G401.6 (cell line): ENCODE data around the gene LSP1.

ENCODE experiments used
- FAIRE-seq: peaks from 2 replicates; lab custom pipeline; 2012; peaks lifted over from hg19 to GRCh38; lab: Jason Lieb, UNC

Gene LSP1

DNA sequence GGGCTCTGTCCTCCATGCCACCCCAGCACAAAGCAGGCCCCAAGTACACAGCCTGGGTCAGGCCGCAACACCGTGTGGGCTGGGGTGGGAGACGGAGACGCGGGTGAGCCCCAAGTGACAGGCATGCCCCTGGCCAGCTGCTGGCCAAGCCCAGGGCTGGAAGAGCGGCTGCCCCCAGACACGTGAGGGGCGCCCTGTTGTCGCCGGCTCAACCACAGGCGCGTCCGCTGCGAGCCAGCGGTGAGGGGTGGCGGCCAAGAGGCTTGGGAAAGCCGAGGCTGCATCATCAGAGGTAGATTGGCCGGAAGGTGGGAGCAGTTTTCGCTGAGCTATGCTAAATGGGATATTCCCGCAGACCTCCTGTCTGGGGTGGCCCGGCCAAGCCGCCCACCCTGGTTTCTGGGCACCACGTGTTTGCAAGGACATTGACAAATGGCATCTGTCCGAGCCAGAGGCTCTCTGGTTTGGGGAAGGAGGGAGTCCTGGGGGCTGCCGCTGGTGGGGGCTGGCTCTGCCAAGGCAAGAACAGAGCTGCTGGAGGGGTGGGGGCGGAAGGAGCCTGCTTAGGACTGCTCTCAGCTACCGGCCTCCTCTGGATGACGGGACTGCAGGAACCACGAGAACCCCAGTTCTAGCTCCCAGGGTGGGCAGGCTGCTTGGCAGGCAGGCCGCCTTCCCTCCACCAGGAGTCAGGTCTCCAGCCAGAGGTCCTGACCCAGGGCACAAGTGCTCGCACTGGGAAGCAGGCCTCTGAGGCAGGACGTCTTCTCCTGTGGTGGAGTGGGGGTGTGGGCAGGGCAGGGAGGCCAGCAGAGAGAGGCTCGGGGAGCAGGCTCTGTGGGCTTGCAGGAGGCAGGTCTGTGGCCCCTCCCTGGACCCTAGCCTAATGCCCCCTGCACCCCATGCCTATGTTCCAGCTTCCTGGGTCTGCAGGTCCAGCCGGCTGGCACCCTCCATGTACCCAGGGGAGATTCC lies 38.3 kb downstream of the LSP1 start:
- FAIRE-seq = no peak

DNA sequence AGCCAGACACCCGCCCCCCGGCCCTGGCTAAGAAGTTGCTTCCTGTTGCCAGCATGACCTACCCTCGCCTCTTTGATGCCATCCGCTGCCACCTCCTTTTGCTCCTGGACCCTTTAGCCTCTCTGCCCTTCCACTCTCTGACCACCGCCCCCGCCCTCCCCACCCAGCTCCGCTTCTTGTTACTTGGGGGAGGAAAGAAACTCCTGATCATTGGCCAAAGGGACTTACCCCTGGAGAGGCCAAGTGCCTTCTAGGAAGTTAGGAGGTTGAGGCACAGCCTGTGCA lies 38.9 kb downstream of the LSP1 start, which contains the start of gene PRR33:
PRR33 (minus strand) TSS at position 65 of the 285 bp plus-strand sequence. CDS start 1,311 bp downstream, outside the sequence.
- no peak for FAIRE-seq

DNA sequence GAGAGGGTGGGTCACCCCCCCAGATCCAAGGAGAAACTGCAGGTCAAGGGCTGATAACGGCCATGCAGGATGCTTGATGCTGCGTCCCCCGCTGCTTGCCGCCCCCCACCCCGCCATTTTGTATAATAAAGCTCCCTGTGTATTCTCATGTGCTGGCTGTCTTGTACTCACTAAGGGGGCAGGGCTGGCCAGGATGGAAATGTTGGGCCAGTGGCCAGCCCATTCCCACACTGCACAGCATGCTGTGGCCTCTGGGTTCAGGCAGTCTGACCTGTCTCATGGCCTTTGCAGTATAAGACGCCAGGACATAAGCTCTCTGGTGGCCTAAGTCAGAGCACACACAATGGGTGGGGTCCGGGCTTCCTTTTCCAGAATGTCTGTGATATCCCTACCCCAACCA lies 39.2 kb downstream of the LSP1 start:
- FAIRE-seq = no peak

DNA sequence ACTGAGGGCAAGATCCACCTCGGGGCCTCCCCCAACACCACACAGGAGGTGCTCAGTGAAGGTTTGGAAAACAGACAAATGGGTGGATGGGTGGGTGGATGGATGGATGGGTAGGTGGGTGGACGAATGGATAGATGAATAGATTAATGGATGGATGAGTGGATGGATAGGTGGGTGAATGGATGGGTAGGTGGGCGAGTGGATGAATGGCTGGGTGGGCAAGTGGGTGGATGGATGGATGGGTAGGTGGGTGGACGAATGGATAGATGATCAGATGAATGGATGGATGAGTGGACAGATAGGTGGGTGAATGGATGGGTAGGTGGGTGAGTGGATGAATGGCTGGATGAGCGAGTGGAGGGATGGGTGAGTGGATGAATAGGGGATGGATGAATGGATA lies 39.7 kb downstream of the LSP1 start:
- no peak for FAIRE-seq

DNA sequence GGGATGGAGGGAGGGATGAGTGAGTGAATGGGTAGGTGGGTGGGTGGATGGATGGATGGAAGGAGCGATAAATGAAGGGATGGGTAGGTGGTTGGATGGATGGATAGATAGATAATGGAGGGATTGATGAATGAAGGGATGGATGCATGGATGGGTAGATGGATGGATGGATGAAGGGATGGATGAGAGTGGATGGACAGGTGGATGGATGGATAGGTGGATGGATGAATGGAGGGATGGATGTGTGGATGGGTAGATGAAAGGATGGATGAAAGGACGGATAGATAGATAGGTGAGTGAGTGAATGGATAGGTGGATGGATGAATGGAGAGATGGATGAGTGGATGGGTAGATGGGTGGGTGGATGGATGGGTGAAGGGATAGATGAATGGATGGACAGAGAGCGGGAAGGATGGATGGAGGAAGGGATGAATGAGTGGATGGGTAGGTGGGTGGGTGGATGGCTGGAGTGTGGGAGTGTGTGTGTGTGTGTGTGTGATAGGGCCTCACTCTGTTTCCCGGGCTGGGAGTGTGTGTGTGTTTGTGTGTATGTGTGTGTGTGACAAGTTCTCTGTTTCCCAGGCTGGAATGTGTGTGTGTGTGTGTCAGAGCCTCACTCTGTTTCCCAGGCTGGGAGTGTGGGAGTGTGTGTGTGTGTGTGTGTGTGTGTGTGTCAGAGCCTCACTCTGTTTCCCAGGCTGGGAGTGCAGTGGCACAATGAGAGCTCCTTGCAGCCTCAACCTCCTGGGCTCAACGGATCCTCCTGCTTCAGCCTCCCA lies 40.9 kb downstream of the LSP1 start:
- no peak for FAIRE-seq

DNA sequence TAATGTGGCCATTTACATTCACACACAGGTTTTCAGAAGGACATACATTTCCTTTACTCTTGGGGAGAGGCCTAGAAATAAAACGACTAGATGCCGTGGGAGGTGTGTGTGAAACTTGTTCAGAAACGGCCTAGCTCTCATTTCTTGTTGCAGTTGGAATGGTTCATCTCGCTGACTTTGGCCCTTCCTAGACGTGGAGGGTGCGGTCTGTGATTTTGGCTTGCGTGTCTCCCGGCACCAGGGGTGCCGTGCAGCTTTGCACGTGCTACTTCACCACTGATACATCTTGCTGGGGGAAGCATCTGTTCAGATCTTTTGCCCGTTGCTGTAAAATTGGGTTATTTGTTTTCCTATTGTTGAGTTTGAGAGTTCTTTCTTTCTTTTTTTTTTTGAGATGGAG lies 41.9 kb downstream of the LSP1 start:
- FAIRE-seq = no peak

DNA sequence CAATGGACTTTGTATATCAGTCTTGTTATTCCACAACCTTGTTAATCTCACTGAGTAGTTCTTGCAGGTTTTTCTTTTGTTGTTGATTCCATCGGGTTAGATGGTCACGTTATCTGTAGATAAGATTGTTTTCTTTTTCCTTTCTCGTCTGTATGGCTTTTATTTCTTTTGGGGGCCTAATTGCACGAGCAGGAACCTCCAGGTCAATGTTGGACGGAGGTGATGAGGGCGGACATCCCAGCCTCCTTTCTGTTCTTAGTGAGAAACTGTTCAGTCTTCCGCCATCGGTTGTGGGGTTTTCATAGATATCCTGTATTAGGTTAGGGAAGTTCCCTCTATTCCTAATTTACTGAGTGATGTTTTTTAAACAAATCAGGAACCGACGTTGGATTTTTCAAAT lies 43.6 kb downstream of the LSP1 start:
- no peak for FAIRE-seq

DNA sequence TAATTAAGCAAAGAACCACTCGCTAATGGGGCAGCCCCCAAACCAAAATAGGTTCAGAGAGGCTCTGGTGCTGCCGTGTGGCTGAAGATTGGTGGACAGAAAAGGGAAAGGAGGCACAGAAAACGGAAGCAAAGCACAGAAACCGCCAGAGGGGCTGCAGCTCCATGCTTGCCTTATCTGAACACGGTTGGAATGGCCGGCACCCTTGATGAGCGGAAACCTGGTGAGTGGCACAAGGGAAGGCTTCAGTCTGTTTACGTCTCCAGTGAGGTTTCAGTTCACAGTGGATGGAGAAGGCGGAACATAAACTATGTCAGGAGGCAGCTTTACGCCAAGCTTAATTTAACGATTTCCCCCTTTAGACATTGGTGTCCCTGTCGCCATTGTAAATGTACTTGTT lies 44.0 kb downstream of the LSP1 start:
- FAIRE-seq = no peak

DNA sequence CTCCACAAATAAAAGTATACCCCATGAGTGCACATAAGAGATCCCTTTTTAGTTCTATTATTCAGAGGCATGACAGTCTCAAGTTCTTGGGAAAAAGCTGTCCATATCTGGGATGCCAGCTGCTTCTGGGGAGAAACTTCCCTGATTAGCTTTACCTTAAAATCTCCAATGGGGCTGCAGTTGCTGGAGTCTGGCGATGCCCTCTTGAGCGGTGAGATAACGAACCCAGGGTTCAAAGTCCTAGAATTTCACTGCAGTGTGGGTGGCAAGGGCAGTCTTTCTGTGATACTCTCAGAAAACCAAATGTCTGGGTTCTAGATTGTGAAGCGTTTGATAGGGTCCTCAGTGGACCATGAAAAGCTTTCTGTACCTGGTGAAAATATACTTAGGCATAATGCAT lies 46.2 kb downstream of the LSP1 start:
- FAIRE-seq = no peak

DNA sequence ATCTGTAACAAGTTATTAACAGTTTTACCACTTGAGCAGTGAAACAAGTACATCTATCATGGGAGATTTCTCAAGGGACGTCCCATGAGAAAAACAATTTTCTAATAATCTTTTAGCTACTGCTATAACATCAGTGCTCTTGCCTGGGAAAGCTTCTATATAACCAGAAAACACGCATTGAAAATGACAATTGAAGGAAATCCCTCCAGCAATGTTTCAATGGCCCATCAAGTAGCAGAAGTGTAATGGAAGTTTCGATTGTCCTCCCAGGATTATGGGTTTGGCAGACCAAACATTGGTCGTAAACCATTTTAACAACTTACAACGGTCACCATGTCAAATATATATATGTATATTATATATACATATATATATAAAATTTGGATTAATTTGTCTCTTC lies 46.8 kb downstream of the LSP1 start:
- FAIRE-seq = no peak

DNA sequence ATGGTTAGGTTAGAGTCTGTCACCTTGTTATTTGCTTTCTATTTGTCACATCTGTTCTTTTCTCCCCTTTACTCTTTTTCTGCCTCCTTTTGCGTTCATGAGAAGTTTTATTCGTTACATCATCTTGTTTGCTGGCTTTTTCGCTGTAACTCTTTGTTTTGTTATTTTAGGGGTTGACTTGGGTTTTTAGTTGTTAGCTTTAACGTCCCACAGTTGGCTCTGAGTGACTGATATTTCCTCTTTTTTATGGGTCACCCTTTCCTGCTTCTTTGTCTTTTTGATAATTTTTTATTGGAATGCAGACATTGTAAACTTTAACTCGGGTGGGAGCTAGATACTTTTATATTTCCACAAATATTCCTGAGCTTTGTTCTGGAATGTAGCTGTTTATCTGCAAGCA lies 53.3 kb downstream of the LSP1 start:
- FAIRE-seq = no peak

DNA sequence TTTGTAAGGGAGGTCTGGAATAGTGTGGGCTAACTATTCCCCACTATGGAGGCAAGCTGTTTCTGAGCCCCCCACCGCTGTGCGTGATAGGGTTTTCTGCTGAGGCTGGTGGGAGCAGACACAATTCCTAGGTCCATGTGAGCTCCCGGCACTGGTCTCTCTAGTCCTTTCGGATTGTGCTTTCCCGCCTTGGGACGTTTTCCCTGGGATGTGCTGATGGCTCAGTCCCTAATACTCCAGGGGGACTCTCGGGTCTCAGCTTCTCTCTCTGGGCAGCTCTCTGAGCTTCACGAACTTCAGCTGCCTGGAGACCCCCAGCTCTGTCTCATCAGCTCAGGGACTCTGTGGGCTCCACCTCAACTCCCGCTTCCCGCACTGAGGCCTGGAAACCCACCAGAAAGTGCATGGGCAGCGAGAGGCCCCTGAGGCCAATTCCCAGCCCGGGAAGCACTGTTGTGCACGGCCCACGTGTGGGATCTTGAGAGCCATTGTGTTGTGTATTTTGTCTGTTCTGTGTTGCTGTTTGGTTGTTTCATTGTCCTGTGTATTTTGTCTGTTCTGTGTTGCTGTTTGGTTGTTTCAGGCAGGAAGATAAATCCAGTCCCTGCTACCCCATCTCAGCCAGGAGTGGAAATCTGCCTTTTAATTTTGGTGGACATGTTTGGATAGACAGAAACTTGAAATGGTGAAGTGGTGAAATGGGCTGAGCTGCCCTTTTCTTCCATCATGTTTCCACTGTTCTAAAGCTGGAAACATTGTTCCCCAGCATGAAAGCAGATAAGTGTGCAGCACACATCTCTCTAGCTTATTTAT lies 53.9 kb downstream of the LSP1 start:
- no peak for FAIRE-seq

DNA sequence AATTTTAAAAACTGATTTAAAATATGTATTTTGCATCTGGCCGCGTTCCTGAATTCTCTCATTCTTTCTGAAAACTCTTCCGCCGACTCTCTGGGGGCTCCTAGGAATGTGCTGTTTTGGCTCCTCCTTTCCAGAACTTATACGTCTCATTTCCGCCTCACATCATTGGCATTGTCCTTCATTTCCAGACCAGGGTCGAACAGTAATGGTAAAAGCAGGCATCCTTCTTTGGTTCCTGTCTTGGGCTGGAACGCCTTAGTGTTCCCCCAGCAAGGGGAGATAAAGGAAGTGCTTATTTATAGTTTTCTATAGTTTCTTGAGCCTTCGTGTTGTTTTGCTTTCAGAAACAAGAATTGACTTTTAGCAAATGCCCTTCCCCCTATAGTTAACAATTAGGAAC lies 55.7 kb downstream of the LSP1 start:
- no peak for FAIRE-seq

DNA sequence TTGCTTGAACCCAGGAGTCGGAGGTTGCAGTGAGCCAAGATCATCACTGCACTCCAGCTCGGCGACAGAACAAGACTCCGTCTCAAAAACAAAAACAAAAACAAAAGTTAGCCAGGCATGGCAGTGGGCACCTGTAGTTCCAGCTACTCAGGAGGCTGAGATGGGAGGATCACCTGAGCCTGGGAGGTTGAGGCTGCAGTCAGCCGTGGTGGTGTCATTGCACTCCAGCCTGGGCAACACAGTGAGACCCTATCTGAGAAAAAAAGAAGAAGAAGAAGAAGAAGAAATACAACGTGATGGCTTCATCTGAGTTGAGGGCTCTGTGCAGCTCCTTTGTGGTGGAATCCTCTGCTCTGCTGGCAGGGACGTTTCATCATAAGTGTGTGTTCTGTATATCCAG lies 56.6 kb downstream of the LSP1 start:
- no peak for FAIRE-seq

DNA sequence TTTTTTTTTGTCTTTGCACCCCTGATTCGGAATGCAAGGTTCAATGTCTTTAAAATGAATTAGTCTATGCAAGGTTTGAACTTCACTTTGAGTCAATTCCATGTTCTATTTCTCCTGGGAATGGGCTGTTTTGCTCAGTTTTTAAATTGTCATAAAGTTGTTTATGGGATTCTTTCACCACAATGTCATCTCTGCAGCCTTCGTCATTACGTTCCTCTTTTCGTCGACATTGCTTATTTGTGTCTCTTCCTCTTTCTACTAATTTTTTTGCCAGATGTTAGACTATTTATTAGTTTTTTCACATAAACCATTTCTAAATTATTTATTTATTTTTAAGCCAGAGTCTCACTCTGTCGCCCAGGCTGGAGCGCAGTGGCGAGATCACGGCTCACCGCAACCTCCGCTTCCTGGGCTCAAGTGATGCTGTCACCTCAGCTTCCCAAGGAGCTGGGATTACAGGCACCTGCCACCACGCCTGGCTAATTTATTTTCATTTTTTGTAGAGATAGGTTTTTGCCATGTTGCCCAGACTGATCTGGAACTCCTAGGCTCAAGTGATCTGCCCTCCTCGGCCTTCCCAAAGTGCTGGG lies 59.5 kb downstream of the LSP1 start:
- FAIRE-seq = no peak

DNA sequence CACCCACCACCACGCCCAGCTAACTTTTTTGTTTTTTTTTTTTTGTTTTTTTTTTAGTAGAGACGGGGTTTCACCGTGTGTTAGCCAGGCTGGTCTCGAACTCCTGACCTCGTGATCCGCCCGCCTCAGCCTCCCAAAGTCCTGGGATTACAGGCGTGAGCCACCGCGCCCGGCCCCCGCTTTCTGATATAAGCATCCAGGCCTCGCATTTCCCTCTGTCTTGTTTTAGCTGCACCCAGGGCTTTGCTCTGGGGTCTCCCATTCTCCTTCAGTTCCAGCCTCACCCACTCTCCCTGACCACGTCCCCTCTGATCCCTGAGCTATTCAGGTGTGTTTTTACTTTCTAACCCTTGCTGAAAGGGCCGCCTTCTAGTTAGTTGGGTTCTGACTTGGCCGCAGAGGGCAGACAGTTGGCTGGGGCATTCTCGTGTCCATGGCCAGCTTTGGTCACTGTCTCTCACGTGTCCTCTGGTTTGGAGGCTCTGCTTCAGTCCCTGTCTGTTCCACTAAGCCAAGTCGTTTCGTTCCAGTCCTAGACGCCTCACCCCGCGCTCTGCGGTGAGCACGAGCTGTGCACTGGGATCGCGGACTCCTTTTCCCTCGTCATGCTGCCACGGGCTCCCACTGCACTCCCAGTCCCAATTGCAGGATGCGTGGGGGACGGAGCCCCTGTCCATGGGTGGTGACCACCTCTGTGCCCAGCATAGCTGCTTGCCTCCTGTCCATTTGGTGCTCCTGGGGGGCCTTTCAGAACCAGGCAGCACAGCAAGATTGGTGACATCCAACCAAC lies 60.6 kb downstream of the LSP1 start:
- FAIRE-seq = no peak

DNA sequence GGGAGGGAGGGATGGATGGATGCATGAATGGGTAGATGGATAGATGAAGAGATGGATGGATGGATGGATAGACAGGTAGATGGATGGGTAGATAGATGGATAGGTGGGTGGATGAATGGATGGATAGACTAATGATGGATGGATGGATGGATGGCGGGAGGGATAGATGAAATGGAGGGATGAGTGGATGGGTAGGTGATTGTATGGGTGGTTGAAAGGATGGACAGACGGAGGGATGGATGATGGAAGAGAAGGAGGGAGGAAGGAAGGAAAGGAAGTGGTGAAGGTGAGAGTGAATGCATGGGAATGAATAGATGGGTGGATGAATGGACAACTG lies 62.9 kb downstream of the LSP1 start:
- no peak for FAIRE-seq

DNA sequence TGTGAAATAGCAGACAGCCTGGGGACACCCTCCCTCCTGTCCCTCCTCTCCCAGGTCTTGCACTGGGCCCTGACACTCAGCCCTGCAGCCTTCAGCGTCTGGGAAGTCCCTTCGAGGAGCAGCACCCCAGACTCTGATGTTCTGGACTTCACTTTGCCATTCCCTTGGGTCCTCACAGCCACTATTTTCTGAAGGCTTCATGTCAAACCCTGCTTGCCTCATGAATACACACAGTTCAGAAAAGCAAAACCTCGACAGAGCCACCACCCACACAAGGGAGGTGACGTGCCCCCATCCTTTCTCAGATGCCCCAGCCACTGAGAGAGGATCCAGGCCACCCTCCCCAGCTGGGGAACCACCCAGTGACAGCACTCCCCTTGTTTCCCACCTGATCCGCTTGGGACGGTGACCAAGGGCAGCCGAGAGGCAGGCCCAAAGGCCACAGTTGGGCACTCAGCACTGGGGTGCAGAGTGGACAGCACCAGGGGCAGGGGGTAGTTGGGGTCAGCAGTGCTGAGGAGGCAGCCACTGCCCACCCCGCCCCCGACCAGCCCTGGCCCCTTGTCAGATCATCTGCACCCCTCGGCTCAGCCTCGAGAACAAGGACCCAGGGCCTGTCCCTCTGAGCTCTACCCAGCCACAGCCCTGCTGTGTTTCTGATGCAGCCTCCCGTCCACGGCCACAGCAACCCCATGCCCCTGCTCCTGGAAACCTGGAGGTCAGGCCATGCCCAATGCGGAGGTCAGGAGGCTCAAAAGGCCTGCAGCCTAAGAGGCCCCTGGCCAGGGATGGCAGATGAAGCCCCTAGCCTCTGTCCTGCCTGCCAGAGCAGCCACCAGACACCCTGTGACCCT lies 63.5 kb downstream of the LSP1 start:
- no peak for FAIRE-seq

DNA sequence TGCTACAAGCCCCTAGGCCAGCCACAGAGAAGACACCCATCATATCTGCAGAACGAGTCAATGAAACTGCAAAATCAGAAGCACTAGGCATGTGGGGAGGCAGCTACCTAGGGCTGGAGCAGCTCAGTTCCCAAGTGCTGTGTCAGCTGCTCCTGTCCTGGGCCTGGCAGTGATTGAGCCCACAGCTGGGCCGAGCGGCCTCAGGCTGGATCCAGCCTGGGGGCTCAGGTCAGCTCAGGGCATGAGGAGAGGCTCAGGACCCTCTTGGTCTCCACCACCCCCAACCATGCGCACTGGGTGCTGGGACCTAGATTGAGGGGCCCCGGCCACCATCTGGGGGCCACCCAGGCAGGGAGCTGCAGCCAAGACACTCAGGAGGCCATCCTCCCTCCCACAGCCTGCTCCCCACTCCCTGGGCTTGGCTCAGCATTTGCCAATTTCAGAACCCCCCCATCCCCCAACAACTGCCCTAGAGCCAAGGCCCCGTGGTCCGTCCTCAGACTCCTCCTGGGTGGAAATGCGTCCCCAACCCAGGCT lies 64.2 kb downstream of the LSP1 start:
- no peak for FAIRE-seq
